ENCODE results near the gene GOLGA8S.
"Not testable (repeated sequence)": the region's sequence is repeated elsewhere in the genome, so short reads cannot be mapped to it uniquely, and the experiment has no call there.

Gene GOLGA8S

GRCh38 chr15:23384371-23384770 is 29.8 kb downstream of the GOLGA8S start:
- DNase-seq (ENCODE audit: low read depth): no peak
- no peak for TF ChIP-seq CTCF (conservative IDR thresholded peaks at IDR 0.05; ENCODE audit: control insufficient read depth, insufficient read depth, low read depth, low read length)
- H3K4me3 ChIP-seq (ENCODE audit: control insufficient read depth, low read depth, low read length): no peak overlapping the region

- TF ChIP-seq CTCF (conservative IDR thresholded peaks at IDR 0.05; ENCODE audit: control insufficient read depth, insufficient read depth, low read depth, low read length): no peak
- DNase-seq (ENCODE audit: low read depth): no peak
- no peak overlapping the region for H3K4me3 ChIP-seq (ENCODE audit: control insufficient read depth, low read depth, low read length)
Observed at GRCh38 chr15:23385886-23386430, 31.4 kb downstream of the GOLGA8S start.

GRCh38 chr15:23387621-23388190 is 33.2 kb downstream of the GOLGA8S start:
- H3K4me3 ChIP-seq (ENCODE audit: control insufficient read depth, low read depth, low read length): no peak overlapping the region
- no peak for TF ChIP-seq CTCF (conservative IDR thresholded peaks at IDR 0.05; ENCODE audit: control insufficient read depth, insufficient read depth, low read depth, low read length)
- DNase-seq (ENCODE audit: low read depth): no peak

GRCh38 chr15:23395030-23395692 is 40.6 kb downstream of the GOLGA8S start:
- no peak overlapping the region for H3K4me3 ChIP-seq (ENCODE audit: control insufficient read depth, low read depth, low read length)
- no peak for TF ChIP-seq CTCF (conservative IDR thresholded peaks at IDR 0.05; ENCODE audit: control insufficient read depth, insufficient read depth, low read depth, low read length)
- no peak for DNase-seq (ENCODE audit: low read depth)

GRCh38 chr15:23395832-23396231 is 41.3 kb downstream of the GOLGA8S start:
- H3K4me3 ChIP-seq (ENCODE audit: control insufficient read depth, low read depth, low read length): no peak overlapping the region

GRCh38 chr15:23397779-23398178 is 43.2 kb downstream of the GOLGA8S start:
- H3K4me3 ChIP-seq (ENCODE audit: control insufficient read depth, low read depth, low read length): no peak overlapping the region
- no peak for TF ChIP-seq CTCF (conservative IDR thresholded peaks at IDR 0.05; ENCODE audit: control insufficient read depth, insufficient read depth, low read depth, low read length)
- no peak for DNase-seq (ENCODE audit: low read depth)

More at GRCh38 chr15:23395832-23396231, 41.3 kb downstream of the GOLGA8S start:
- no peak for DNase-seq (ENCODE audit: low read depth)
- no peak for TF ChIP-seq CTCF (conservative IDR thresholded peaks at IDR 0.05; ENCODE audit: control insufficient read depth, insufficient read depth, low read depth, low read length)

- not testable (repeated sequence) for H3K4me3 ChIP-seq (ENCODE audit: control insufficient read depth, low read depth, low read length); DNase-seq (ENCODE audit: low read depth)
Observed at GRCh38 chr15:23398357-23398756, 43.8 kb downstream of the GOLGA8S start.

GRCh38 chr15:23399207-23399606 is 44.7 kb downstream of the GOLGA8S start:
- DNase-seq (ENCODE audit: low read depth); H3K4me3 ChIP-seq (ENCODE audit: control insufficient read depth, low read depth, low read length): not testable (repeated sequence)

Data from fibroblast of mammary gland (primary cell).